IPS DF 6.9 (cell line): ENCODE data around the gene SPEF1.

Experiments
- DNase-seq: peaks from one replicate; pipeline ENCODE4 v3.0.0-alpha.2; 2013; ENCODE audit warnings: low read depth, low spot score
- H3K27ac ChIP-seq: one replicate; pipeline ENCODE4 v1.5.1; 2013; ENCODE audit warnings: low read length, control low read depth
- H3K27me3 ChIP-seq: 2 replicates; pipeline ENCODE4 v1.6.1; 2013; ENCODE audit warnings: mild to moderate bottlenecking, low read length; ENCODE audit not compliant: control insufficient read depth, insufficient read depth
- H3K36me3 ChIP-seq: 2 replicates; pipeline ENCODE4 v1.6.1; 2013; ENCODE audit warnings: low read length; ENCODE audit not compliant: control insufficient read depth, insufficient read depth
- H3K4me1 ChIP-seq: 2 replicates; pipeline ENCODE4 v1.6.1; 2013; ENCODE audit warnings: low read length; ENCODE audit not compliant: control insufficient read depth, insufficient read depth
- H3K4me3 ChIP-seq: 2 replicates; pipeline ENCODE4 v1.5.1; 2013; ENCODE audit warnings: mild to moderate bottlenecking, low read length
- H3K9me3 ChIP-seq: 2 replicates; pipeline ENCODE4 v1.6.1; 2013; ENCODE audit warnings: low read length, inconsistent platforms; ENCODE audit not compliant: control insufficient read depth, insufficient read depth
- WGBS: extraction: QIAGEN DNeasy Blood & Tissue Kit; methylation state at CpG from one replicate; pipeline ENCODE4 v1.1.7; 2013; ENCODE audit warnings: mixed read lengths, missing lambda C conversion rate; ENCODE audit not compliant: insufficient read length, insufficient coverage; 5-methylcytosine and 5-hydroxymethylcytosine counted together

The SPEF1 gene

DNA sequence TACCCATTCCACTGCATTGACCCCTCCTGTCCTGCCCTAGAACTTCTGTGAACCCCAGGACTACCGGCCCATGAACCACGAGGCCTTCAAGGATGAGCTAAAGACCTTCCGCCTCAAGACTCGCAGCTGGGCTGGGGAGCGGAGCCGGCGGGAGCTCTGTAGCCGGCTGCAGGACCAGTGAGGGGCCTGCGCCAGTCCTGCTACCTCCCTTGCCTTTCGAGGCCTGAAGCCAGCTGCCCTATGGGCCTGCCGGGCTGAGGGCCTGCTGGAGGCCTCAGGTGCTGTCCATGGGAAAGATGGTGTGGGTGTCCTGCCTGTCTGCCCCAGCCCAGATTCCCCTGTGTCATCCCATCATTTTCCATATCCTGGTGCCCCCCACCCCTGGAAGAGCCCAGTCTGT is 23.5 kb upstream of the SPEF1 start:
- Histone ChIP-seq H3K27me3 (no peaks in the 10 kb centered on the region), H3K4me1 (peaks cover 5% of the 10 kb centered on the region), H3K27ac (no peak overlapping the region), H3K4me3 (no peak overlapping the region), H3K9me3 (no peaks in the 10 kb centered on the region), H3K36me3 (peaks cover 36% of the 10 kb centered on the region)
- WGBS = no CpG with 5 or more reads among the region's 11 CpGs
- no peak for DNase-seq

GRCh38 chr20:3804254-3804751 is 23.1 kb upstream of the SPEF1 start:
- no CpG with 5 or more reads among the region's 11 CpGs for WGBS
- no peaks in the 10 kb centered on the region for H3K9me3 ChIP-seq
- no peaks in the 10 kb centered on the region for H3K27me3 ChIP-seq
- DNase-seq = no peak
- H3K27ac ChIP-seq = no peak overlapping the region
- H3K36me3 ChIP-seq = peaks cover 36% of the 10 kb centered on the region
- no peak overlapping the region for H3K4me3 ChIP-seq
- peaks cover 7% of the 10 kb centered on the region for H3K4me1 ChIP-seq

DNA sequence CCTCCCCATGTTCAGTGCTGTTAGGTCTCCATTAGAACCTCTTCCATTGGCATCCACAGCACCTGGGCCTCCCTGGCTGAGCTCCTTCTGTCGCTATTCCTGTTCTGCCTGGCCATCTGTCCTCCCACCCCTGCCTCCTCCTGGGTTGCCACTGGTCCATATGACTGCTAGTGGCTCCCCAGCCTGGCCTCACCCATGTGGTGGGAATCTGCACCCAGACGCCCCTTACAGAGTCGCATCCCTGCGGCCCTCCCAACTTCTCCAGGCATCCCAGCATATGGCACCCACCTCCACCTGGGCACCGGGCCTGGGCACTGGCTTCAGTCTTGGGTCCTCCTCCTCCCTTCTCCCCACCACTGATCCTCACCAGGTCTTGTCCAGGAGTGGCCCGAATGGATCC is 22.6 kb upstream of the SPEF1 start:
- Histone ChIP-seq H3K27me3 (no peaks in the 10 kb centered on the region), H3K4me1 (peaks cover 12% of the 10 kb centered on the region), H3K4me3 (no peak overlapping the region), H3K9me3 (no peaks in the 10 kb centered on the region), H3K36me3 (peaks cover 36% of the 10 kb centered on the region), H3K27ac (no peak overlapping the region)
- no CpG with 5 or more reads among the region's 6 CpGs for WGBS
- DNase-seq = no peak

GRCh38 chr20:3803289-3803688 is 22.0 kb upstream of the SPEF1 start:
- WGBS = no CpG with 5 or more reads among the region's 14 CpGs
- H3K36me3 ChIP-seq = peaks cover 36% of the 10 kb centered on the region
- DNase-seq = no peak
- H3K27me3 ChIP-seq = no peaks in the 10 kb centered on the region
- no peaks in the 10 kb centered on the region for H3K9me3 ChIP-seq
- peaks cover 13% of the 10 kb centered on the region for H3K4me1 ChIP-seq
- H3K4me3 ChIP-seq = no peak overlapping the region
- no peak overlapping the region for H3K27ac ChIP-seq

GRCh38 chr20:3802524-3803239 is 21.4 kb upstream of the SPEF1 start:
- H3K9me3 ChIP-seq = no peaks in the 10 kb centered on the region
- no CpG with 5 or more reads among the region's 11 CpGs for WGBS
- H3K4me1 ChIP-seq = peaks cover 13% of the 10 kb centered on the region
- H3K4me3 ChIP-seq = no peak overlapping the region
- H3K36me3 ChIP-seq = peaks cover 36% of the 10 kb centered on the region
- H3K27ac ChIP-seq = no peak overlapping the region
- H3K27me3 ChIP-seq = no peaks in the 10 kb centered on the region
- no peak for DNase-seq

DNA sequence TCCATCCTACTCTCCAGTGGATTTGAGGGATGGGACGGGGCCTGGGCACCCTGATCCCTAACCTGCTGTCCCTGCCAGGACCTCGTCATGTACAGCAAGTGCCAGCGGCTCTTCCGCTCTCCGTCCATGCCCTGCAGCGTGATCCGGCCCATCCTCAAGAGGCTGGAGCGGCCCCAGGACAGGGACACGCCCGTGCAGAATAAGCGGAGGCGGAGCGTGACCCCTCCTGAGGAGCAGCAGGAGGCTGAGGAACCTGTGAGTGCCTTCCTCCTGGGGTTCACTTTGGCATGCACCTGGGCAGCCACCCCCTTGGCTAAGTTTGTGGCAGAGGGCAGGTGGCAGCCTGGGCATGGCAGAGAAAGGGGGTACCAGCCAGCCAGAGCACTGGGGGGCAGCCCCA is 20.6 kb upstream of the SPEF1 start:
- DNase-seq = no peak
- peaks cover 14% of the 10 kb centered on the region for H3K4me1 ChIP-seq
- H3K27me3 ChIP-seq = no peaks in the 10 kb centered on the region
- H3K27ac ChIP-seq = no peak overlapping the region
- peaks cover 36% of the 10 kb centered on the region for H3K36me3 ChIP-seq
- no peaks in the 10 kb centered on the region for H3K9me3 ChIP-seq
- no peak overlapping the region for H3K4me3 ChIP-seq
- no CpG with 5 or more reads among the region's 13 CpGs for WGBS

DNA sequence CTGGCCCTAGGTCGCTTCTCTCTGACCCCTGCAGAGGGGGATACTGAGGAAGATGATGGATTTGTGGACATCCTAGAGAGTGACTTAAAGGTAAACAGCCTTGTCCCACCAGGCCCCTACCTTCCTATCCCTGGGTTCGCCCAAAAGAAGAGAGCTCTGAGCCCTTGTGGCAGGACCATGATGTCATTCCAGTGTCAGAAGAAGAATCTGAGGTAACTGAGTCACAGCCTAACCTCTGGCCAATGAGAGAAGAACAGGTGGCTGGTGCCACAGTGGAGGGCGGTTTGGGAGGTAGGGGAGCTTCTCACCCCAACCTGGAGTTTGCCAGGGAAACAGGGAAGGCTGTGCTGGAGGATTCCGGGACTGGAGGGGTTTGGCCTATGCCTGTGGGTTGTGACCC is 20.1 kb upstream of the SPEF1 start:
- no CpG with 5 or more reads among the region's 4 CpGs for WGBS
- no peak overlapping the region for H3K27ac ChIP-seq
- peaks cover 36% of the 10 kb centered on the region for H3K36me3 ChIP-seq
- no peak for DNase-seq
- no peak overlapping the region for H3K4me3 ChIP-seq
- no peaks in the 10 kb centered on the region for H3K9me3 ChIP-seq
- H3K4me1 ChIP-seq = peaks cover 14% of the 10 kb centered on the region
- no peaks in the 10 kb centered on the region for H3K27me3 ChIP-seq

GRCh38 chr20:3800878-3801260 is 19.6 kb upstream of the SPEF1 start:
- H3K27ac ChIP-seq = no peak overlapping the region
- peaks cover 36% of the 10 kb centered on the region for H3K36me3 ChIP-seq
- no CpG with 5 or more reads among the region's 8 CpGs for WGBS
- H3K27me3 ChIP-seq = no peaks in the 10 kb centered on the region
- no peak overlapping the region for H3K4me3 ChIP-seq
- no peak for DNase-seq
- H3K9me3 ChIP-seq = no peaks in the 10 kb centered on the region
- H3K4me1 ChIP-seq = peaks cover 14% of the 10 kb centered on the region

DNA sequence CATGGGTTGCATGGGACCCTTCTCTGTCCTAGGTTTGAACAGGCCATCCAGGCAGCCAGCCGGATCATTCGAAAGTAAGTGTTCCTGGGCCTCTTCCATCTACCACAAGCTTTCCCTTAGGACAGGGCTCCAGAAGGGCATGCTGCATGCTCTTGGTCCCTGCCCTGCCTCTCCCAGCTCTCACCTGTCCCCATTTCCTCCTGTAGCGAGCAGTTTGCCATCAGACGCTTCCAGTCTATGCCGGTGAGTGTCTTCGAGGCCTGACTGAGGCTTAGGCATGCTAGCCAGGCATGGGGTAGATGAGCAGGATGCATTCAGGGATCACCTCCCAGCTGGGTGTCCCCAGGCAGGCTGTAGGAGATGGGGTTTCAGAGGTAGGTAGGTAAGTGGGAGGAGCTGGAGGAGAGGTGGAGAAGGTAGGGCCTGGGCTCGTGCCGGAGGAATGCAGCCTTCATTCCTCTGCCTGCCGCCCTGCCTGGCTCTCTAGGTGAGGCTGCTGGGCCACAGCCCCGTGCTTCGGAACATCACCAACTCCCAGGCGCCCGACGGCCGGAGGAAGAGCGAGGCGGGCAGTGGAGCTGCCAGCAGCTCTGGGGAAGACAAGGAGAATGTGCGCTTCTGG is 19.1 kb upstream of the SPEF1 start:
- WGBS = no CpG with 5 or more reads among the region's 18 CpGs
- H3K27ac ChIP-seq = no peak overlapping the region
- DNase-seq = no peak
- no peak overlapping the region for H3K4me3 ChIP-seq
- H3K27me3 ChIP-seq = no peaks in the 10 kb centered on the region
- H3K36me3 ChIP-seq = peaks cover 32% of the 10 kb centered on the region
- H3K4me1 ChIP-seq = peaks cover 14% of the 10 kb centered on the region
- no peaks in the 10 kb centered on the region for H3K9me3 ChIP-seq

DNA sequence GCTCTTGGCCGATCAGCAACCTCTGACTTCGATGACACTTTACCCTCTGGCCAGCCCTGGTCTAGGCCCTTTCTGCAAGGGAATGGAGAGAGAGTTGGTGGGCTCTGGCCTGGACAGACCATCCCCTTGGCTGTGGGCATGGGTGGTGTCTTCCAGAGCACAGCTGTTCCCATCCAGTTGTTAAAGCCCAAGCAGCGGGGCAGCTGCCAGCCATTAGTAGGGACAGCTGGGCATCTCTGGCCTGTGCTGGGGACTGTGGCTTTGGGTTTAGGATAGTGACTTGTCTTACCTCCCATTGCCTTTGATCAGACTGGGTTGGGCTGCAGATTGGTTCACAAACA is 17.6 kb upstream of the SPEF1 start:
- Histone ChIP-seq H3K36me3 (peaks cover 25% of the 10 kb centered on the region), H3K27ac (no peak overlapping the region), H3K4me1 (peaks cover 14% of the 10 kb centered on the region), H3K4me3 (no peak overlapping the region), H3K9me3 (no peaks in the 10 kb centered on the region), H3K27me3 (no peaks in the 10 kb centered on the region)
- WGBS = no CpG with 5 or more reads among the region's 3 CpGs
- DNase-seq = no peak

GRCh38 chr20:3798373-3798768 is 17.1 kb upstream of the SPEF1 start:
- DNase-seq = no peak
- H3K36me3 ChIP-seq = peaks cover 20% of the 10 kb centered on the region
- H3K4me1 ChIP-seq = peaks cover 14% of the 10 kb centered on the region
- no peaks in the 10 kb centered on the region for H3K9me3 ChIP-seq
- no peaks in the 10 kb centered on the region for H3K27me3 ChIP-seq
- H3K4me3 ChIP-seq = no peak overlapping the region
- H3K27ac ChIP-seq = no peak overlapping the region
- WGBS = no CpG with 5 or more reads among the region's 5 CpGs
